Pancreas (tissue), 10 donors: ENCODE measurements around the gene FN3K. TPM values are rescaled to one million over a fixed set of nuclear protein-coding genes. Genes with fewer than 3 reads are reported as not detected.
"Not testable (repeated sequence)": the region's sequence is repeated elsewhere in the genome, so short reads cannot be mapped to it uniquely, and the experiment has no call there.

Experiments
- ATAC-seq, 4 donors: fragments of 200-7000 bp; cut with Tn5 transposase; one replicate each; pipeline versions ENCODE4 v1.8.0 to v1.9.1; 2020; ENCODE audit warnings: mild to moderate bottlenecking in 4 of 4, moderate library complexity in 4 of 4
- DNase-seq, 6 donors: peaks; one replicate each; pipeline ENCODE4 v3.0.0-alpha.2; 2020
- FAIRE-seq: peaks from 2 replicates; lab custom pipeline; 2012; peaks lifted over from hg19 to GRCh38; lab: Jason Lieb, UNC
- H3K27ac ChIP-seq, 4 donors: fragments of 200-600 bp; sonication (generic); 1 replicate in 3 of 4; 2 replicates in 1 of 4; pipeline versions ENCODE4 v1.5.0 to v1.8.0; 2020
- H3K27me3 ChIP-seq, 4 donors: fragments of 200-600 bp; one replicate each; pipeline ENCODE4 v1.8.0; 2021
- H3K36me3 ChIP-seq, 3 donors: fragments of 200-600 bp; sonication (generic) in 1 of 3; one replicate each; pipeline versions ENCODE4 v1.5.0 to v1.8.0; 2020 to 2021
- H3K4me1 ChIP-seq, 3 donors: fragments of 200-600 bp; one replicate each; pipeline ENCODE4 v1.8.0; 2021
- H3K4me3 ChIP-seq, 4 donors: fragments of 200-600 bp; sonication (generic) in 2 of 4; one replicate each; pipeline versions ENCODE4 v1.5.0 to v1.8.0; 2020 to 2021
- H3K9me3 ChIP-seq, 4 donors: fragments of 200-600 bp; one replicate each; pipeline ENCODE4 v1.8.0; 2021
- WGBS, 2 donors: extraction: QIAGEN DNeasy Blood & Tissue Kit; methylation state at CpG; one replicate each; pipeline ENCODE4 v1.1.7; 2013; 5-methylcytosine and 5-hydroxymethylcytosine counted together
- intact Hi-C, 3 donors: fragments of 100-400 bp; cut with DNase I; formaldehyde crosslinking; loops; one replicate each; pipeline versions ENCODE4 v1.11.1 to v1.14.2; 2022
- polyA plus RNA-seq, 2 donors: library from polyadenylated mRNA; stranded (reverse); fragments of 200-250 nt; gene quantifications; one replicate each; pipeline ENCODE4 v1.2.3, GENCODE V29; 2013
- total RNA-seq, 6 donors: library from RNA; stranded (reverse); fragmentation: NEBNext Ultra II Directional in 4 of 6; extraction: Animal tissue kit (Norgen Biotek cat#: 25700) in 4 of 6; gene quantifications; one replicate each; pipeline versions ENCODE4 v1.2.1 to v1.2.4, GENCODE V29; 2021 to 2023
- TF ChIP-seq, protein P1 (sequence below), 4 donors: fragments of 200-600 bp; sonication (generic) in 3 of 4; IDR thresholded peaks; one replicate each; pipeline versions ENCODE4 v1.5.0 to v1.8.0; 2021; ENCODE audit warnings: antibody characterized with exemption in 4 of 4
- donor health status: healthy with polysubstance abuse.
- donor health status: DM: no; HTN: no; CAD: no; lungs with moderate emphysema.
- donor health status: DM: no; HTN: no; CAD: no.
- donor health status: control.
- donor health status: control.
- donor health status: Bipolar disorder and iron deficiency.
- donor health status: DM: yes; HTN: yes; CAD: no.
- donor health status: DM: no; HTN: no; CAD: no.
- donor health status: DM: no; HTN: no; CAD: no.
- donor health status: DM: yes; HTN: yes; CAD: no.

Gene FN3K
- total and polyA plus RNA-seq, 8 donors = 13.2 to 24.3 (median 19.0) TPM

DNA sequence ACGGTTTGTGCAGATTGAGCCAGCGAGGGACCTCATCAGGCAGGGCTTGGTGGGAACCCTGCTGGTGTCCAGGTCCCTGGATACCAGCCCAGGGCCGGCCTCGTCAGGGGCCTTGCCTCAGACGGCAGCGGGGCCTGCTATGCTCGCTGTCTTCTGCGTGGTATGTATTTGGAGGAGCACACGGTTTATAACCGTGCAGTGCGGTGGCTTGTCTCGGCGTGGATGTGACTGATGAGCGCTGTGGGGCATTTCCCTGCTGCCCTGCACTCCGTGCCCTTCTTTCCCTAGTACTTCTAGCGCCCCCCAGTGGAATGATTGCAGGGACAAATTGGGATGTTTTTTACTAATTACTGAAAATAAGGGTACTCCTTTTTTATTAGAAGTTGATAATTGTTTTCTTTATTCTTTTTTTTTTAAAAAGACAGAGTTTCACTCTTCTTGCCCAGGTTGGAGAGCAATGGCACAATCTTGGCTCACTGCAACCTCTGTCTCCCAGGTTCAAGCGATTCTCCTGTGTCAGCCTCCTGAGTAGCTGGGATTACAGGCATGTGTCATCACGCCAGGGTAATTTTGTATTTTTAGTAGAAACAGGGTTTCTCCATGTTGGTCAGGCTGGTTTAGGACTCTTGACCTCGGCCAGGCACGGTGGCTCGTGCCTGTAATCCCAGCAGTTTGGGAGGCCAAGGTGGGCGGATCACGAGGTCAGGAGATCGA lies 31.8 kb downstream of the FN3K start:
- TF ChIP-seq, protein P1, sequence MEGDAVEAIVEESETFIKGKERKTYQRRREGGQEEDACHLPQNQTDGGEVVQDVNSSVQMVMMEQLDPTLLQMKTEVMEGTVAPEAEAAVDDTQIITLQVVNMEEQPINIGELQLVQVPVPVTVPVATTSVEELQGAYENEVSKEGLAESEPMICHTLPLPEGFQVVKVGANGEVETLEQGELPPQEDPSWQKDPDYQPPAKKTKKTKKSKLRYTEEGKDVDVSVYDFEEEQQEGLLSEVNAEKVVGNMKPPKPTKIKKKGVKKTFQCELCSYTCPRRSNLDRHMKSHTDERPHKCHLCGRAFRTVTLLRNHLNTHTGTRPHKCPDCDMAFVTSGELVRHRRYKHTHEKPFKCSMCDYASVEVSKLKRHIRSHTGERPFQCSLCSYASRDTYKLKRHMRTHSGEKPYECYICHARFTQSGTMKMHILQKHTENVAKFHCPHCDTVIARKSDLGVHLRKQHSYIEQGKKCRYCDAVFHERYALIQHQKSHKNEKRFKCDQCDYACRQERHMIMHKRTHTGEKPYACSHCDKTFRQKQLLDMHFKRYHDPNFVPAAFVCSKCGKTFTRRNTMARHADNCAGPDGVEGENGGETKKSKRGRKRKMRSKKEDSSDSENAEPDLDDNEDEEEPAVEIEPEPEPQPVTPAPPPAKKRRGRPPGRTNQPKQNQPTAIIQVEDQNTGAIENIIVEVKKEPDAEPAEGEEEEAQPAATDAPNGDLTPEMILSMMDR (IDR thresholded peaks at IDR 0.05) = peak in 3 of 4 donors; percentile 31 to 41 (median 32)
- ATAC-seq (peak in 3 of 4 donors; percentile 66 to 83 (median 66)), DNase-seq (peak in 2 of 6 donors; percentile 30 to 62), FAIRE-seq (no peak)
- peaks cover 0 to 14% (median 0%) of the 10 kb centered on the region in 3 donors for H3K36me3 ChIP-seq
- no peak overlapping the region for H3K27ac ChIP-seq
- no peak overlapping the region for H3K4me3 ChIP-seq
- no peaks in the 10 kb centered on the region for H3K27me3 ChIP-seq
- intact Hi-C loops = loop anchor here in 1 of 3 donors (5.0 kb wide), 1 partner anchor 100 kb away; no protein-coding TSS in a partner anchor
- 68 to 70% methylated on average over 24 of the region's 24 CpGs for WGBS, 2 donors
- no peaks in the 10 kb centered on the region for H3K4me1 ChIP-seq
- H3K9me3 ChIP-seq = no peaks in the 10 kb centered on the region

DNA sequence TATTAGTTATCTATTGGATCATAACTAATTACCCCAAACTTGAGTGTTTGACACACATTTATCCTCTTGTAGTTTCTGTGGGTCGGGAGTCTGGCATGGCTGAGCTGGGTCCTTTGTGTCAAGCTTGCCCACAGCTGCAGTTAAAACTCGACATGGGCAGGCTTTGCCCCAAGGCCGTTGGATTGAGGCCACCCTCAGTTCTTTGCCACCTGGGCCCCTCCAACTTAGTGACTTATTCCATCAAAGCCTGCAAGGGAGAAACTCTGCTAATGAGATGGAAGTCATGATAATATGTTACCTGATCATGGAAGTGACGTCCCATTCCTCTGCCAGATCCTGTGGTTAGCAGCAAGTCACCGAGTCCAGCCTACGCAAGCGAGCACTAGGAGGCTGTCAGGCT lies 33.6 kb downstream of the FN3K start:
- Histone ChIP-seq H3K9me3 (no peaks in the 10 kb centered on the region), H3K4me1 (no peaks in the 10 kb centered on the region), H3K4me3 (no peak overlapping the region), H3K36me3 (peaks cover 0 to 14% (median 0%) of the 10 kb centered on the region in 3 donors), H3K27ac (no peak overlapping the region), H3K27me3 (no peaks in the 10 kb centered on the region)
- intact Hi-C loops = loop anchor here in 1 of 3 donors (5.0 kb wide), 1 partner anchor 102 kb away; no protein-coding TSS in a partner anchor
- 89 to 92% methylated on average over 7 of the region's 7 CpGs for WGBS, 2 donors
- no peak for FAIRE-seq
- ATAC-seq = no peak
- TF ChIP-seq, protein P1 (IDR thresholded peaks at IDR 0.05) = no peak
- DNase-seq = no peak

DNA sequence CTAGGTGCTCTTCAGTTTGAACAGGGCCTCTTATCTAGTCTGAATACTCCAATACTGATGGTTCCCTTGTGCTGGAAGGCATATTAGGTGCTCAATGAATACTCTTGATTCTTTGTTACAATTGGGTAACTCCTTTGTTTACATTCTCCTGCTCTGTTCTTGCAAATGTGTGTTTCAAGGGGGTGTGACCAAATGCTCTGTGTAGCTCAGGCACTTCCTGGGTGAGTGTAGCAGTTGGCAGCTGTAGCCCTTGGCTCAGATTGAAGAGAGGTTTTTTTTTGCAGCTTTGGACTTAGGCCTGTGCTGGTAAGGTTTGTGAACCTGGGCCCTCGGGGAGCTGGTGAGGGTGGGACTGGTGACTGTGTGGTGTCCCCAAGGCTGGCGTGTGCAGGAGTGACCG lies 36.6 kb downstream of the FN3K start:
- no peak for FAIRE-seq
- no peaks in the 10 kb centered on the region for H3K9me3 ChIP-seq
- WGBS, 2 donors = 72 to 76% methylated on average over 3 of the region's 3 CpGs
- no peak for DNase-seq
- ATAC-seq = peak in 3 of 4 donors; percentile 73 to 74 (median 73)
- intact Hi-C loops = loop anchor here in 2 of 3 donors (10.0 kb wide), 2 partner anchors 117 to 417 kb away; partner anchors contain the start of gene TEX19 (in 1 of the 2)
- no peak overlapping the region for H3K4me3 ChIP-seq
- H3K4me1 ChIP-seq = no peaks in the 10 kb centered on the region
- H3K36me3 ChIP-seq = peaks cover 0 to 14% (median 0%) of the 10 kb centered on the region in 3 donors
- TF ChIP-seq, protein P1 (IDR thresholded peaks at IDR 0.05) = no peak
- no peaks in the 10 kb centered on the region for H3K27me3 ChIP-seq
- H3K27ac ChIP-seq = no peak overlapping the region

- not testable (repeated sequence) for H3K27me3 ChIP-seq, DNase-seq, FAIRE-seq, ATAC-seq, H3K27ac ChIP-seq, H3K4me3 ChIP-seq, H3K4me1 ChIP-seq, H3K36me3 ChIP-seq, H3K9me3 ChIP-seq
- 66 to 76% methylated on average over 19 of the region's 19 CpGs for WGBS, 2 donors
- intact Hi-C loops = loop anchor here in 2 of 3 donors (10.0 kb wide), 2 partner anchors 120 to 420 kb away; partner anchors contain the start of gene TEX19 (in 1 of the 2)
Observed at GRCh38 chr17:82774456-82774855, 39.0 kb downstream of the FN3K start.

- ATAC-seq (peak; percentile 71 to 88 (median 84)), DNase-seq (peak; percentile 54 to 92 (median 79)), FAIRE-seq (no peak)
- no peaks in the 10 kb centered on the region for H3K36me3 ChIP-seq
- no peaks in the 10 kb centered on the region for H3K27me3 ChIP-seq
- TF ChIP-seq, protein P1 (IDR thresholded peaks at IDR 0.05) = peak; percentile 67 to 88 (median 80)
- intact Hi-C loops = loop anchor here in 2 of 3 donors (10.0 kb wide), 2 partner anchors 120 to 420 kb away; partner anchors contain the start of gene TEX19 (in 1 of the 2)
- H3K4me1 ChIP-seq = no peaks in the 10 kb centered on the region
- no peaks in the 10 kb centered on the region for H3K9me3 ChIP-seq
- H3K4me3 ChIP-seq = peak overlapping the region in 1 of 4 donors; percentile 29
- no peak overlapping the region for H3K27ac ChIP-seq
- WGBS, 2 donors = 26 to 27% methylated on average over 29 to 33 of the region's 34 CpGs
Observed at GRCh38 chr17:82775001-82775823, 39.8 kb downstream of the FN3K start.
